H9 (cell line): Measurements from ENCODE around the gene PRUNE2. TPM values are rescaled to one million over a fixed set of nuclear protein-coding genes. Genes with fewer than 3 reads are reported as not detected.

Experiments used
- DNase-seq: peaks from one replicate; pipeline ENCODE4 v3.0.0-alpha.2; 2017
- H2AFZ ChIP-seq: one replicate; pipeline ENCODE4 v1.6.1; 2013; ENCODE audit warnings: mild to moderate bottlenecking, low read length, control low read depth, moderate library complexity
- H2AK5ac ChIP-seq: 2 replicates; pipeline ENCODE4 v1.6.1; 2013; ENCODE audit warnings: low read length, control low read depth, mixed read lengths; ENCODE audit not compliant: insufficient read length
- H2BK120ac ChIP-seq: one replicate; pipeline ENCODE4 v1.6.1; 2013; ENCODE audit warnings: low read depth, mild to moderate bottlenecking, low read length, control low read depth, inconsistent platforms; ENCODE audit not compliant: poor library complexity, severe bottlenecking
- H2BK12ac ChIP-seq: 2 replicates; pipeline ENCODE4 v1.6.1; 2013; ENCODE audit warnings: low read length, control low read depth, mixed read lengths, low read depth; ENCODE audit not compliant: insufficient read length
- H2BK15ac ChIP-seq: 2 replicates; pipeline ENCODE4 v1.6.1; 2013; ENCODE audit warnings: low read depth, low read length, control low read depth
- H2BK20ac ChIP-seq: one replicate; pipeline ENCODE4 v1.6.1; 2013; ENCODE audit warnings: low read depth, mild to moderate bottlenecking, low read length, control low read depth, inconsistent platforms; ENCODE audit not compliant: poor library complexity, severe bottlenecking
- H2BK5ac ChIP-seq: 2 replicates; pipeline ENCODE4 v1.6.1; 2013; ENCODE audit warnings: low read length, control low read depth, mixed read lengths; ENCODE audit not compliant: insufficient read length
- H3K14ac ChIP-seq: 2 replicates; pipeline ENCODE4 v1.6.1; 2013; ENCODE audit warnings: low read length, control low read depth; ENCODE audit not compliant: insufficient read depth
- H3K18ac ChIP-seq: 2 replicates; pipeline ENCODE4 v1.6.1; 2013; ENCODE audit warnings: low read depth, mild to moderate bottlenecking, mixed read lengths, low read length, control low read depth; ENCODE audit not compliant: insufficient read length
- H3K23ac ChIP-seq: 2 replicates; pipeline ENCODE4 v1.6.1; 2013; ENCODE audit warnings: low read length, control low read depth, mixed read lengths, low read depth; ENCODE audit not compliant: insufficient read length
- H3K23me2 ChIP-seq: 2 replicates; pipeline ENCODE4 v1.6.1; 2013; ENCODE audit warnings: low read depth, mild to moderate bottlenecking, mixed read lengths, low read length, control low read depth; ENCODE audit not compliant: insufficient read length, poor library complexity, severe bottlenecking
- H3K27ac ChIP-seq: 2 replicates; pipeline ENCODE4 v1.5.1; 2013; ENCODE audit warnings: low read length, control low read depth, mixed read lengths, low read depth; ENCODE audit not compliant: insufficient read length
- H3K27me3 ChIP-seq: 2 replicates; pipeline ENCODE4 v1.6.1; 2013; ENCODE audit warnings: low read length, control low read depth, inconsistent platforms; ENCODE audit not compliant: insufficient read depth
- H3K4ac ChIP-seq: 2 replicates; pipeline ENCODE4 v1.6.1; 2013; ENCODE audit warnings: low read depth, mild to moderate bottlenecking, control low read depth, inconsistent platforms, low read length, moderate library complexity
- H3K4me1 ChIP-seq: 2 replicates; pipeline ENCODE4 v1.6.1; 2013; ENCODE audit warnings: low read length, control low read depth, inconsistent platforms; ENCODE audit not compliant: insufficient read depth
- H3K4me2 ChIP-seq: 2 replicates; pipeline ENCODE4 v1.6.1; 2013; ENCODE audit warnings: low read length, control low read depth, mixed read lengths; ENCODE audit not compliant: insufficient read length, insufficient read depth
- H3K56ac ChIP-seq: 2 replicates; pipeline ENCODE4 v1.6.1; 2013; ENCODE audit warnings: low read depth, mild to moderate bottlenecking, mixed read lengths, low read length, control low read depth; ENCODE audit not compliant: insufficient read length
- H3K79me1 ChIP-seq: 2 replicates; pipeline ENCODE4 v1.6.1; 2013; ENCODE audit warnings: low read depth, mild to moderate bottlenecking, moderate library complexity, low read length, control low read depth, inconsistent platforms; ENCODE audit not compliant: insufficient read depth, poor library complexity, severe bottlenecking
- H3K79me2 ChIP-seq: 2 replicates; pipeline ENCODE4 v1.6.1; 2013; ENCODE audit warnings: low read length, control low read depth, inconsistent platforms; ENCODE audit not compliant: insufficient read depth
- H3K9ac ChIP-seq: 2 replicates; pipeline ENCODE4 v1.6.1; 2013; ENCODE audit warnings: low read length, control low read depth, mixed read lengths; ENCODE audit not compliant: insufficient read length; ENCODE audit errors: extremely low read depth
- H3K9me3 ChIP-seq: one replicate; pipeline ENCODE4 v1.6.1; 2013; ENCODE audit warnings: low read depth, low read length, inconsistent platforms; ENCODE audit not compliant: control insufficient read depth
- H3T11ph ChIP-seq: one replicate; pipeline ENCODE4 v1.6.1; 2013; ENCODE audit warnings: mild to moderate bottlenecking, low read length, control low read depth, inconsistent platforms
- H4K20me1 ChIP-seq: one replicate; pipeline ENCODE4 v1.6.1; 2013; ENCODE audit not compliant: control insufficient read depth, insufficient read length, insufficient read depth
- H4K5ac ChIP-seq: 2 replicates; pipeline ENCODE4 v1.6.1; 2013; ENCODE audit warnings: low read depth, mild to moderate bottlenecking, mixed read lengths, low read length, control low read depth; ENCODE audit not compliant: insufficient read length
- H4K8ac ChIP-seq: replicated peaks from 2 replicates; pipeline ENCODE4 v1.6.1; 2013; ENCODE audit warnings: low read length, control low read depth, mixed read lengths, low read depth; ENCODE audit not compliant: insufficient read length
- H4K91ac ChIP-seq: 2 replicates; pipeline ENCODE4 v1.6.1; 2013; ENCODE audit warnings: low read depth, mild to moderate bottlenecking, moderate library complexity, mixed read lengths, low read length, control low read depth; ENCODE audit not compliant: insufficient read length
- H3K27ac Mint-ChIP-seq, 3 experiments: 2 replicates in 2 of 3; 3 replicates in 1 of 3; pipeline ENCODE4 v1.8.0; 2020 to 2021; ENCODE audit warnings: mixed read lengths in 3 of 3, mild to moderate bottlenecking in 1 of 3, moderate library complexity in 1 of 3
- H3K27me3 Mint-ChIP-seq: 2 replicates; pipeline ENCODE4 v1.8.0; 2021; ENCODE audit warnings: low read depth, mild to moderate bottlenecking, moderate library complexity, mixed read lengths
- H3K36me3 Mint-ChIP-seq, 3 experiments: 2 replicates in 2 of 3; 3 replicates in 1 of 3; pipeline ENCODE4 v1.8.0; 2020 to 2021; ENCODE audit warnings: low read depth in 3 of 3, mixed read lengths in 3 of 3; ENCODE audit not compliant: insufficient read depth in 1 of 3
- H3K4me1 Mint-ChIP-seq, 2 experiments: 2 replicates each; pipeline ENCODE4 v1.8.0; 2020; ENCODE audit warnings: mixed read lengths in 2 of 2
- H3K4me3 Mint-ChIP-seq, 2 experiments: 2 replicates in 1 of 2; 3 replicates in 1 of 2; pipeline ENCODE4 v1.8.0; 2020 to 2021; ENCODE audit warnings: mild to moderate bottlenecking in 2 of 2, mixed read lengths in 2 of 2, moderate library complexity in 1 of 2
- H3K9me3 Mint-ChIP-seq, 2 experiments: 2 replicates in 1 of 2; 3 replicates in 1 of 2; pipeline ENCODE4 v1.8.0; 2020; ENCODE audit warnings: mild to moderate bottlenecking in 2 of 2, mixed read lengths in 2 of 2, moderate library complexity in 1 of 2
- CTCF ChIP-seq: fragments of 200-600 bp; sonication (generic); conservative IDR thresholded peaks from 3 replicates; pipeline ENCODE4 v1.8.0; 2021; ENCODE audit warnings: antibody characterized with exemption, mild to moderate bottlenecking
- WGBS: extraction: QIAGEN DNeasy Blood & Tissue Kit; methylation state at CpG from one replicate; pipeline ENCODE4 v1.1.7; 2013; ENCODE audit warnings: missing lambda C conversion rate, low lambda C conversion rate, mixed read lengths; ENCODE audit not compliant: insufficient read length; ENCODE audit errors: extremely low coverage; 5-methylcytosine and 5-hydroxymethylcytosine counted together
- total RNA-seq: library from RNA; stranded (reverse); gene quantifications from 2 replicates; pipeline ENCODE4 v1.2.1, GENCODE V29; 2021

The PRUNE2 gene
- total RNA-seq, 1 experiment from 2014 or later = 12.1 TPM

DNA sequence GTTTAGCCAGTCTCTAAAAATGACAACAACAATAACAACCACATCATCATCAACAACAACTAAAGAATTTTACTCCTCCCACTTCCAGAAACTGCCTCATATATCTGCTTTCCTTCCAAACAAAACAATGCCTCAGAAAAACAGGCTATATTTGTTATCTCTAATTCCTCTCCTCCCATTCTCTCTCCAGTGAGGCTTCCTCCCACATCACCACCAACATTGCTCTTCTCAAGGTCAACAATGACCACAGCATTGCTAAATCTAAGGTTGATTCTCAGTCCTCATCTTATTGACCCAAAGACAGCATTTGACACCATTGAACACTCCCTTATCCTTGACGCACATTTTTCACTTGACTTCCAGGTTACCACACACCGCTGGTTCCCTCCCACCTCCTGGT, 38.1 kb upstream of the PRUNE2 start:
- Mint-ChIP-seq H3K9me3 (no peaks in the 10 kb centered on the region), H3K4me3 (no peak overlapping the region), H3K27me3 (no peaks in the 10 kb centered on the region), H3K36me3 (no peaks in the 10 kb centered on the region), H3K27ac (no peak overlapping the region), H3K4me1 (no peaks in the 10 kb centered on the region)
- H3K9ac ChIP-seq = no peak overlapping the region
- H3K14ac ChIP-seq = no peak overlapping the region
- H3K9me3 ChIP-seq = no peaks in the 10 kb centered on the region
- H3K4me1 ChIP-seq = no peaks in the 10 kb centered on the region
- WGBS = no CpG with 5 or more reads among the region's 2 CpGs
- H3K27ac ChIP-seq = no peak overlapping the region
- no peak overlapping the region for H4K8ac ChIP-seq
- H2AFZ ChIP-seq = no peak overlapping the region
- no peaks in the 10 kb centered on the region for H3K79me2 ChIP-seq
- H3K4me2 ChIP-seq = no peak overlapping the region
- H3K27me3 ChIP-seq = no peaks in the 10 kb centered on the region
- H4K20me1 ChIP-seq = no peaks in the 10 kb centered on the region
- H2BK20ac ChIP-seq = no peak overlapping the region
- no peak overlapping the region for H2BK15ac ChIP-seq
- DNase-seq = no peak
- H3K79me1 ChIP-seq = no peaks in the 10 kb centered on the region
- H2BK120ac ChIP-seq = no peak overlapping the region
- H3K23me2 ChIP-seq = no peaks in the 10 kb centered on the region
- H2BK5ac ChIP-seq = no peak overlapping the region
- no peak overlapping the region for H3K56ac ChIP-seq
- no peak overlapping the region for H2BK12ac ChIP-seq
- H3T11ph ChIP-seq = no peak overlapping the region
- H3K18ac ChIP-seq = no peak overlapping the region
- no peak overlapping the region for H3K4ac ChIP-seq
- H2AK5ac ChIP-seq = no peak overlapping the region
- H3K23ac ChIP-seq = no peak overlapping the region
- H4K5ac ChIP-seq = no peak overlapping the region
- H4K91ac ChIP-seq = no peak overlapping the region
- no peak for TF ChIP-seq CTCF
